KG1 (cell line): Measurements from ENCODE around the gene AGPS.
"Not testable (repeated sequence)": the region's sequence is repeated elsewhere in the genome, so short reads cannot be mapped to it uniquely, and the experiment has no call there.

ENCODE experiments used
- DNase-seq: peaks from one replicate; lab custom pipeline; 2025; lab: John Stamatoyannopoulos, UW

Gene AGPS

DNA sequence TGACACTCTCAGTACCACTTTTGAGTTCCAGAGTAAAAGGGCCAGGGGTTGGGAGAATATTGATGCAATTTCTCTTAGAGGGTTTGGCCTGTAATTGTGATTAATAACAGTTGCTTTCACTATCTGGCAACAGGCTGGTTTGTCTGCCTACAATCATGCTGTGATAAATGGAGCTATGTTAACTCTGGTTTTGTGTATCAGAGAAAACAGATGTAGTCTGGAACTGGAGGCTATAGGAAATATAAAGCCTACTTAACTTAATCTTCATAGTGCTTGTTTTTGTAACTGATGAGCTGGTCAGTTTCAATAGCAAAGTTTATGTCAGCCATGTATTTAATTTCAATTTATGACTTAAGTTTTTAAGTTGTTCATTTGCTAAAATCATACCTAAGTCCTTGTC, 138.0 kb downstream of the AGPS start:
- DNase-seq: no peak

DNA sequence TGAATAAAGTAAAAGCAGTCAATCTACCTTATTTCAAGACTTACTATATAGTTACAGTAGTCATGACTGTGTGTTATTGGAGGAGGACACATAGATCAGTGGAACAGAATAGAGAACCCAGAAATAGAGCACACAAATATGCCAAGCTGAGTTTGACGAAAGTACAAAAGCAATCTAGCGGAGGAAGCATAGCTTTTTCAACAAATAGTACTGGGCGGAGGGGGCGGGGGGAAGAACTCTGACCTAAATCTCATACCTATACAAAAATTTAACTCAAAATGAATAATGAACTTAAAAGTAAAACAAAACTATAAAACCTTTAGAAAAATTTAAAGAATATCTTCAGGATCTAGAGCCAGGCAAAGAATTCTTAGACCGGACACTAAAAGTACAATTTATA, 139.1 kb downstream of the AGPS start:
- no peak for DNase-seq

DNA sequence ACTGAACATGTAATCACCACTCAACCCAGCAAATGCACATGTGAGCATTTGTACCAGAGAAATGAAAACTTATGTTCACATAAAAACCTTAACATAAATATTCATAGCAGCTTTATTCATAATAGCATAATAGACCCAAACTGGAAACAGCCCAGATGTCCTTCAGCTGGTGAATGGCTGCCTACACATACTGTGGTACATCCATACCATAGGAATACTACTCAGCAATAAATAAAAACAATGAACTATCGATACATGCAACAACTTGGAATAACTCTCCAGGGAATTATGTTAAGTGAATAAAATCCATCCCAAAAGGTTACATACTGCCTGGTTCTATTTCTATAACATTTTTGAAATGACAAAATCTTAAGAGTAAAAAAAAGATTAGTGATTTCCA, 140.0 kb downstream of the AGPS start:
- DNase-seq: no peak

DNA sequence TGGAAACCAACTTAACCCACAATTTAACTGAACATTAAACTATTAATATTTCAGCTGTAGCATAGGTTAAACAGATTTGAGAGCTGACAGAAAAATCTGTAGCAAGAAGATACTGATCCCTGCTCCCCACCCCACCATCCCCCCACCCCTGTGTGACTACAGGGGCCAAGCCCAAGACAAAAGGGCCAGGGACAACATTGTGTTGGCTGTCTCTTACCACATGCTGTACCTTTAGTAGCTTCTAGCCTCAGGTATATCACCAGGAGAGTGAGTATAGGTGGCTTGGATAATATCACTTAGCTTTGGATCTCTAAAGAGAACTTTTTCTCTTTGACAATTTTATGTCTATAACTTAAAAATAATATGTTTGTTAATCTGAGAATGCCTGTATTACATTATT, 140.7 kb downstream of the AGPS start:
- no peak for DNase-seq

DNA sequence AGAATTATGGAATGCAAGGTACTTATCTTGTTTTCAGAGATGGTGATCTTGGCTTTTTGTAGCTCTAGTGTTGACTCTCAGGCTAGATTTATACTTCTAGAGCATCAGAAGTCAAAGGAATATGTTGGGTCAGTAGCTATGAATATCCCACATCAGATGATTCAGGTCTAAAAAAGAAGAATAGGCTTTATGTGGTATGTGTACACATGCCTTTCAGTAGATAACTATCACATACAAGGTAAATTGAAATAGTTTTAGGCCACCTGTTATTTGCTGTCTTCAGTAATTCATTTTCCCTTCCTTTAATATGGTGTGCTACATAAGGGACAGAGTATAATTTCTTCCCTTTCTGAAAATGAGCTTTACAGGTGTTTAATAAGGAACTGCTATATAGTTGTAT, 142.4 kb downstream of the AGPS start:
- no peak for DNase-seq

DNA sequence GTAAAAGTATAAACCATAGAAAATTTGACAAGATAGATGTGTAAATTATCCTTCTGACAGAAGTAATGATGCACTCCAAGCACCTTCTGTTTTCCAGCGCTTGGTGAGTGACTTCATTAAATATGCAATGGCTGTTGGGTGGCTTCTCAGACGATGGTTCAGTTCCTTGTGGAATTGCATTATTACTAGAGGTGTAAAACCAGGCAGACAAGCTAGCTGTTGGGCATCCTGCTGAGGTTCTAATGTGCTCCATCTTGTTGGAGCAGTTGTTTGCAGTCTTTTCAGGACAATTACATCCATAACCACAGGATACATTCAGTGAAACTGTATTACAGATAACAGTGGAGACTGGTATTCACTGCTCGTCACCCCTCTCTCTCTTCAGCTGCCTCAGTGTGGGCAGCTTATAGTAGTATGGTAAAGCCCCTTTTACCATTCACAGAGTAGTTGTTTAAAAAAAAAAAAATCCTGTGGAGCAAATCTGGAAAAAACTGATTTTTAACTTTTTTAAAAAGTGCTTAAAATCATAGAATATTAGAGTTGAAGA, 143.5 kb downstream of the AGPS start:
- DNase-seq: no peak

DNA sequence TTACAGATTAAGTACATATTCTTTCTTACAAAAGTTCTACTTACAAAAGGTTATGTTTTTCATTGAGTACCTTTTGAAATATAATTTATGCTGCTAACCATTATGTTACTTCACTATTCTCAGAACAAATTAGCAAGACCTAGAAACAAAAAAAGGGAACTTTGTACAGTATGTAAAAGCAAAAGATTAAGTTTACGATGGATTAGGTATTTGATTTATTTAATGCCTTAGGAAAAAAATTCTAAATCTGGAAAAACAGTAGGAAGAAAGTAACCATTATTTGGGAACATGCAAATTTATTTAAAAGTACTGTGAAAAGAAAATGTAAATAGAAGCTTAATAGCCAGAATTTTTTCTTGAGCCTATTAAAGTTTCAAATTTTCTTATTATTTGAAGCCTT, 144.6 kb downstream of the AGPS start:
- DNase-seq: no peak

DNA sequence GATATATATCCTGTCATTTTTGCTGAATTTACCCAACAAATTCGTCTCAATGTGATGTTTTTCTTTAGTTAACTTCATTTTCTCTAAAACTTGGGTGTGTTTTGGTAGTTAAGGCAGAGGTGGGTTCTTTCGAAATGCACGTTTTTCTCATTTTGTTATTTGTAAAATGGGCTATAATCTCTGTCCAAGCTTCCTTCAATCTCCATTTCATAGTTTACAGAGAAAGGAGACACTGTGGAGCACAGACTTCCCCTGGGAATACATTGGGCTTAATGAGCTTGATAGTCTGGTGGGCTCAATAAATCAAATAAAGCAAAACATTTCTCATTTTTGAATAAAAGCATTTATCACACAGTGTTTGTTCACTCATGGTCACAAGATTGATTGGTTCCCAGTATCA, 145.1 kb downstream of the AGPS start:
- no peak for DNase-seq

DNA sequence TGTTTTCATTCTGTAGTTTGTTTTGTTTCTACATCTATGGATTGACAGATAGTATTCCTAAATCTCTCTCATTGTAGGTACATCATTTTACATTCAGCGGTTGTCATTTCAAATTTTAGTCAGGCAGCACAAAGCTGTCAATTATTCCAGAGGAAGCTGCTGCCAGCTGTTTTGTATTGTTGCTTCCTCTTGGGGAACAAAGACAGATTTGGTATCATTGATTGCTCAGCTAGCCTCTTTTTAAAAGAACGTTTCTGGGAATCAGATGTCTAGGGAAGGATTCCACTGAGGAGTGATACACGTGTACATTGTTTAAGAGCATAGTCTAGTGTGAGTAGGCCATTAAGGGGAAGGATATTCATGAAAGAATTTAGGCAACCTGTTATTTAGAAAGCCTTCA, 145.8 kb downstream of the AGPS start:
- DNase-seq: no peak

DNA sequence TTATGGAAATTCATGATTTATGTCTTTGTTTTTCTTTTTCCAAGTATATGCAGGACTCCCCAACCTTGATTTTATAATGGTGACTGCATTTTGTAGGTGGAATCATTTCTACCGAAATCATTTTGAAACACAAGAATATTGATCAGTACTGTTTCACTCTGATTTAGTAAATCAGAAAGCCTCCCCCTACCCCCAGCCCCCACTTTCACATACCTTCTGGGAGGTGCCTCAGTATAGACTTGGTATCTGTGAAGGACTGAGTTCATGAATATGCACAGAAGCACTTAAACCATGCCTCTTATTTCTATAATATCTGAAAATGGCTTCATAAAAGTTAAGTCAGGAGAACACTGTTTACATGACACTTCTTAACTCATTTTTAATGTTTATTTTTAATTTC, 147.7 kb downstream of the AGPS start:
- no peak for DNase-seq

DNA sequence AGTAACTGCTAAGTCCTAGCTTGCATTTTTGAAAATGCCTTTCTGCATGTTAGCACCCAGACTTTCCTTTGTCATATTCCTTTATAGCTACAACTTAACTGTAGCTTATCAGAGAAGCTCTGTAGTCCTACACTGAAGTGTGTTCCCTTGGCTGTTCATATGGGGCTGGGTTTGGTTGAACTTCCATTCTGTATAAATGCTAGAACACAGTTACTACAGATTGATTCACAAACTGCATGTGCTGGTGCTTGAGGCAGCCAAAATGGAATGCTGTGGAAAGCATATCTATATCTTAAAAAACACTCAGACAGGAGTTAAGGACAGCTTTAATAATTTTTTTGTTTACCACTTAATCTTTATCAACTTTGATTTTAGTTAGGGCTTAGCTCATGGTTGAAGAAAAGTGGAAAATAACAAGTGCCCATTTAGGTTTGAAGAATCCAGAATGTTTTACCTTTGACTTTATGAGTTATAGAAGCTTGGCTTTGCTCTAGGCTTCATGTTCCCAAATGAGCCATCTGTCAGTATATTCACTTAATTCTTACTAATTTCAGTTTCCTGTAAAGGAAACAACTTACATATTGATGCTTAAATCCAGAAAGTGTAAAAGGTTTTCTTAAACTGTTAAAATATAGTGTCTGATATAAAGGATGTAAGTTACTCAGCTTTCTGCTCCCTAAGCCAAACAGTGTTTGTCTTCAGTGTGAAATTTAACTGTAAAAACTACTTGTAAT, 148.9 kb downstream of the AGPS start:
- no peak for DNase-seq

DNA sequence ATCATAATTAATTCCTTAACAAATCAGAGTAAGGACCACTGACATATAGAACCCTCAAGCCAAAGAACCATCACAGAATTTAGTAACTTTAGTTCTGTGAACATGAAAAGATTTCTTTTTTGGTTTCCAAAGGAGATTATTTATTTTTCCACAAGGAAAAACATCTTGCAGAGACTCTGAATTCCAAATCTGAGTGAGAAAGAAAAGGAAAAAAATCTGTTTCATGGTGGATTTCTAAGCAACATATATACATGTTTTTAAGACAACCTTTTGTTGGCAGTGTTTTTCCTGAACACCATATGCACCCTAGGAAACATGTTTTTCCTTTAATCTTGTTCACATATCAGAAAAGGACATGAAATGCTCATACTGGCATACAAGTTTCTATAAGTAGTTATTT, 149.8 kb downstream of the AGPS start:
- no peak for DNase-seq

DNA sequence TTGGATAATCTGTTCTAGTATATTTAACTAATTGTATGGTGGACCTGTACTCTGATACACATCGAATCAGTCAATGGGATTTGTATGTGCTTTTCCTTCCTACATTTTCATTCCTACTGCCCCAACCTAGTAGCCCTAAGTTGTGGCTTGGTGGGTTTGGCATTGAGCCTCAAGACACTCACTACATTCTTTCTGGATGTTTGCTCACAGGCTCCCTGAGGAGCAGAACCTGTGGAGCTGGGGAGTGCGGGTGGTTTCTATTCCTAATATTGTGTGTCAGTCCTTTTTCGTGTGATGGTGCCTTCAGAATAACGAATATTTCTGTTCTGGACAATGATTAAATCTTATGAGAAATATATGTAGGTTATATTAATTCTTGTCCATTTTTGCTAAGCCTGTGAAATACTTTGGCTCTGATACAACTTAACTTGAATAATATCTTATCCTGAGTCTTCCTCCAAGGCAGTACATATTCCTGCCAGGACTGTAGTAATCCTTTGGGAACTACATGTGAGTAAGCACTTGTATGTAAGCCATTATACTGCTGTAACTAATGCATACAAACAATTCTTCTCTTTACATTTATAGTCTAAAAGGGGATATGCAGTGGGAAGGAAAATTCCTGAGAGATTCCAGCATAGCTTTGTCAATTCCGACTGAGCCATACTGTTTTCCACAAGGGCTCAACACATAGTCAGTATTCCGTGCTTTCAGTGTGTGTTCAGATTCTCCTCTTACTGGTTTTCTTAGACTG, 150.6 kb downstream of the AGPS start:
- no peak for DNase-seq

DNA sequence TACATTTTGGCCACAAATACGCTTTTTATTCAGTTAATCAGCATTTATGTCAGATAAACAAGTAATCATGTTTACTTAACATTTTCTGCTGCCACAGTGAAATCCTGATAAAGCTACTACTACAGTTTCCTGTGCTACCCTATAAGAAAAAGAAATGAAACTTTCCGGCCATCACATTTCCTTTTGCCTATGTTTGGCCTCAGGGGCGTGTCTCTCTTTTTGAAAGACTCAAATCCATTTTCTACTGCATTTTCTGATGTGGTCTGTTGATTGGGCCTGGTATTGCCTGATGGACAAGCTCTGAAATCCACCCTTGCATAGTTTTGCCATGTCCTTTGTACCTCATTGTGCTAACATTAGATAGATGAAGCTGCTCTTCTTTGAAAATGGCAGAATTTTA, 152.6 kb downstream of the AGPS start:
- no peak for DNase-seq

DNA sequence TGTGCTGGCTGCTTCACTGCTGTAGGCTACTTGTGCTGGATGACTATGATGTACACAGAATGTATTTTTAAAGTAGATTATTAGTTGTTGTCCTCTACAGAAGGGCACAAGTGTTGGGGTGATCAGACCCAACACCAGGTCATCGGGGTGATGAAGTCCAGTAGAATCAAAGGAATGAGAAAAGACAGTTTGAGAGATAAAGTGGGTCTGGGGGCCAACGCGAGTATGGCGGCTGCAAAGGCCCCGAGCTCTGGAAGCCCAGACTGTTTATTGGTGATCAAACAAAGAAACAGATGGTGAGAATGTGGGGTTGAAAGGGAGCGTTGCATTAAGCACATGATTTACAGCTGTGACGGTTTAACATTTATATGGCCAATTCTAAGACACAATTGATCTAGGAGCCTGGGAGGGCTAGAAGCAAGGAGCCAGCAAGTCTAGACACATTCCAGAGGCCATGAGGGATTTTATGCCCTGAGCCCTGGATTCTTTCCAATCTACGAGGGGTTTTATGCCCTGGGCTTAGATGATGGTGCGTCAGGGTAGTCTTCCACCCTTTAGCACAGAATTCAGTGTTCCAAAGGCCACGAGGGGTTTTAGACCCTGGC, 153.5 kb downstream of the AGPS start:
- DNase-seq: no peak

DNA sequence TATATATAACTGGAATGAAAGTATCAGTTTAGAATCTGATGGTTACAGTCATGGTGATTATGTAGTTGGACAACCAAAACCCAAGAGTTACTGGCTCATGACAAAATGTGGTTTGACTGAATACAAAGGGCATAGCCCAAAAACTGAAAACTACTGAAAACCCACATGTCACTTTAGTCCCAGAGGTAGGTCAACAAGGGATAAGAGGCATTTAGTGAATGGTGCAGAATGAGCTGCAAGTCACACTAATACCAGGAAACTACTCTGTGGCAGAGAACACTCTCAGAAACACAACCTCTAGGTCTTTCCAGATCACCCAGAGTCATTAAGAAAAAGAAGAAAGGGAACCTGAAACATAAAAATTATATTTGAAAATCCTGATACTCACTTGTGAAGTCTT, 154.5 kb downstream of the AGPS start:
- no peak for DNase-seq

DNA sequence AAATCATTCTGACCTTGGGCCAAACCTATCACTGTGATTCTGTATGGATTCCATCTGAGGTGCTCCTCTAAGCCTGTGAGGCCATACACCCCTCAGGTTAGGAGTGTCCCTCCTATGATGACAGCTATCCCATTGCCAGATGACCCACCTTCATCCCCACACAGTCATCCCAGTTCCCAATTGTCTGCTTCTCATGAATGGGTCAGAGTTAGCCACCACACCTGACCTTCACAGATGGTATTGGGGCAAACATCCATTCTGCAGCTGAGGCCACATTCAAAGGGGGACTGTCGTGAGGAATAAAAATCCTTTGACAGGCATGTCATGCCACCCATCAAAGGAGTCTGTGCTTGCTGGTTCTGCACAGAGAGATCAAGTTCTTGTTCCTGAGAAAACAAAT, 155.2 kb downstream of the AGPS start:
- no peak for DNase-seq

DNA sequence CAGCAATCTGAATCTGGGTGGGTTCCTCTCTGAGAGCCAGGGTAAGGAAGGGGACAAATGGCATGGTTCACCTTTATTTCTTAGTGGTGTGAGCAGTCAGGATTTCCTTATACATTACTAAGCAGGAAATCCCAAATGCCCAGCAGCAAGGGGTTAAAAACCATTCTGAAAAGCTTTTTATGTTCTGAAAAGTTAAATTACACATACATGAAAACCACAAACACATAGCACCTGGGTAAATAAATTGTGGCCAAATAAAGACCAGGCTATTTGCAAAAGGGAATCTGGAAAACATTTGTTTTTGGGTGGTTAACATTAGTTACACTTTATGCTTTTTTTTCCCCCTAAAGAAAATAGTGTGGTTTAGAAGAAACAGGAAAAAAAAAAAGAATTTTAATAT, 156.1 kb downstream of the AGPS start:
- no peak for DNase-seq

DNA sequence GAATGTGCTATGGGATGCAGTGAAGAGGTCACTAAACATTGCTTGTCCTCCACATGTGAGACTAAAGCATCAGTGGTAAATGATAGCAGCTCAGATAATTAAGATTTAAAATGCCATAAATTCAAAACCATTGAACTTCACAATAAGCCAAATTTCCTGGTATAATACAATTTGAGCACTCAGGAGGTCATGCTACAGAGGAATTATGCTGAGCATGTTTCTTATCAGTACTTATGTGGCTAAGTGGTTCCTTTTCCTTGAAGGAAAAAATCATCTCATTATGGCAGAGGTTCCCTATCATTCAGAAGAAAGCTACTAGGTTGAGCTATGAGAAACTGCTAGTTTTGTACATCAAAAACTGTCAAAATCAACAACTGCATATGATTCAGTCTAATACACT, 156.6 kb downstream of the AGPS start:
- DNase-seq: no peak

DNA sequence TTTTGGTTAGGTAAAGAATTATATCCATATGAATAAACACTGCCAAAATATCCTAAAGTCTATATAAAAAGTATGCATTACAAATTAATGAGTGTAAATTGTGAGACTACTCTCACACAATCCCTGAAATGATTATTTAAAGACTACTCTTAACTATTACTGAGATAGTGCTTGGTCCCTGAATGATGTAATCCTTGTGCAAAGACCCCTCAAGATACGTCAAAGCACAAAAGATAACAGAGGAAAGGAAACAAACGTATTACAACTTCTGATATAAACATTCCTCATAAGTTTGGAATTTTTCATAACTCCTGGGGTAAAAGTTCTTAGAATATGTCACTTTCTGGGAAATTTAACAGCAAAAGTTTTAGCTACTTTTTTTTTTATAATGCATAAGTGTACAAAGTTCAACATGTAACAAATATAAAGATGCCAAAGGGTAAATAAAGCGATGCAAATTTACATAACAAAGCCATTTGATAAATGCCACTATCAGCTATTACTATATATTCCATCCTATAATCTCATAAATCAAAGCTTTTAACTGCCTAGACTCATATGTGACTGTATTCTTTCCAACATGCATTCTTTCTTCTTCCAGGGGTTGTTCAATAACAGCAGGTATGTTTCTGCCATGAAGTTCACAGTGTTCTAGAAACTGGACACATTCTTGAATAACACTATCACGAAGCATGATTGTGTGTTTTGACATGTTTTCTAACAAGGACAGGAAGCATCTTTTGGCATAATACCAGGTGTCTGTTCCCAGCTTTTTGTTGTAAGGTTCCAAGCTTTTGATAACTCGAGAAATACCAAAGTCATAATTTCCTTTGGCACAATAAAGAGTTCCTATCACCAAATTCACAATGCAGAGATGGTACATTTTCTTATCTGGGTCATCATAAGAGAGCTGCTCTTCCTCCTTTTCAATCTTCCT, 158.0 kb downstream of the AGPS start:
- no peak for DNase-seq

DNA sequence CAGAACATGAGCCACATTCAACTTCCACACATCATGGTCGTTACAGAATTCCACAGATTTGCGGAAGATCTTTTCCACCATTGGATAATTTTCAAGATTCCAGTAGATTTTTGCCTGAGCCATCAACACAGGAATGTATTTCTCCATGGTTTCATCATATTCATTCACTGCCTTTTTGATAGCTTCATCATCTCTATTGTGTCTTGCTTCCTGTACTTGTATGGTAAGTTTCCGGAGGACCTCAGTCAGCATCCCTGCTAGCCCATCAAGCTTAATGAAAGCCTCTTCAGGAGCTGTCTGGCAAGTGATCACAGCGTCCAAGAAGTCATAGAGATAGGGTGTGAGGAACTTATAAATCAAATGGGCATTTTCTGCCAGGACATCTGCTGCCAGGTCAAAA, 158.8 kb downstream of the AGPS start:
- DNase-seq: not testable (repeated sequence)

DNA sequence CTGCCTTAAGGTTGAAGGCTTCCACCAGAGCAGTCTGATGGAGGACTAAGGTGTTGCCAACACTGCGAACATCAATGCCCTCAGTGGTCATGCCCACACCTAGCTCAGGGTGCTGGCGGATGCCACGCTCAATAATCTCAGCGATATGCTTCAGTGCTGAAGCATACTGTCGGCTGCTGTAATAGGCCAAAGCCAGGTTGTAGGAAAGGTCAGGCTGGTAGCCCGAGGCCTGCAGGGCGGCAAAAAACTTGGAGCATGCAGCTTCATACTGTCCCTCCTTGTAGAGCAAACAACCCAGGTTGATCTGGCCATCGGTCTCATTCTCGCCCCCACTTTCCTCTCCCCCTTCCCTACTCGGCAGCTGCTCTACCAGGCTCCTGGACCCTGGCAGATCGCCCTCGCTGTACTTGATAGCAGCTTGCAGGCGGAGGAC, 159.4 kb downstream of the AGPS start:
- DNase-seq: no peak
